ENCODE results near the gene PIK3R5.

Gene PIK3R5

DNA sequence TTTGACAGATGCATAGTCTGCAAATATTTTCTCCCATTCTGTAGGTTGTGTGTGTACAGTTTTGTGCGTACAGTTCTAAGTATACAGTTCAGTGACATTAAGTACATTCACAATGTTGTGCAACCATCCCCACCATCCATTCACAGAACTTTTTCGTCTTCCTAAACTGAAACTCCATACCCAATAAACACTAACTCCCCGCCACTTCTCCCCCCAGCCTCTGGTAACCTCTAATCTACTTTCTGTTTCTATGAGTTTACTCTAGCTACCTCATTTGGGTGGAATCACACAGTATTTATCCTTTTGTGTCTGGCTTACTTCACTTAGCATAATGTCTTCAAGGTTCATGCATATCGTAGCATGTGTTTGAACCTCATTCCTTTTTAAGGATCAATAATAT, 14.3 kb downstream of the PIK3R5 start:
- DNase-seq (ENCODE audit: low spot score), result no peak

DNA sequence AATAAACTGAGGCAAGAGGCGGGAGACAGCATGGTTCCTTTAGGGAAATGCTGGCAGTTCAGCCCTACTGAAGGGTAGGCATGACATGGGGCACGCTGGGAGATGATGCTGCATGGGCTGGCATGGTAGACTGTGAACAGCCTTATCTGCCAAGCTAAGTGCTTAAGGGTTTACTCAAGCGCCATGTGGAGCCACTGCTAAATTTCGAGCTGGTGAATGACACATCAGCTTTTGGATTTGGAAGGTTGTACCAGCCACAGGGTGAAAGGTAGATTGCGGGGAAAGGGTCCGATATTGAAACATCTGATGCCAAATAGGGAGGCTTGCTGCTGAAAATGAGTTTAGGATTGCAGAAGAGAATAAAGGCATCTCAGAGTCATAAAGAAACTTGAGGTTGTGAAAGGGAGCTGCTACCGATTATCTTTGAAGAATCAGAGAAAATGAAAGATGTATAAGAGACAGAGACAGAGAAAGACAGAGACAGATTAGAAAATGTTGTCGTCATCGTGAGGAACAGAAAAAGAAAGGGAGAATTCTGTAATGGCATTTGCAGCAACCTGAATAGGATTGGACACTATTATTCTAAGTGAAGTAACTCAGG, 16.3 kb downstream of the PIK3R5 start:
- DNase-seq (ENCODE audit: low spot score), result no peak

DNA sequence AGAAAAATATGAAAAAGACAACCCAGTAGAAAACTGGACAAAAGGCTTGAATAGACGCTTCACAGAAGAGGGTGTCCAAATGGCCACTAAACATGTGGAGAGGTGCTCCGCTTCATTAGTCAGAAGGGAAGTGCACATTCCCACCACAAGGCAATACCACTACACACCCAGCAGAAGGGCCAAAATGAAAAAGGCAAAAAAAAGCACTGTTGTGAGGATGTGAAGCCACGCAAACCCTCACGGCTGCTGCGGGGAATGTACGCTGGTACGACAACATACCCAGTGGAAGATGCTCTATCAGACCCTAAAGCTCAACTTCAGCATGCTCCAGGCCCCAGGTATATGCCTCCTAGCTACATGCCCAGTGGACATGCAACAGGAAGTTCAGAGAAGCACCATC, 17.0 kb downstream of the PIK3R5 start:
- DNase-seq (ENCODE audit: low spot score), result no peak

DNA sequence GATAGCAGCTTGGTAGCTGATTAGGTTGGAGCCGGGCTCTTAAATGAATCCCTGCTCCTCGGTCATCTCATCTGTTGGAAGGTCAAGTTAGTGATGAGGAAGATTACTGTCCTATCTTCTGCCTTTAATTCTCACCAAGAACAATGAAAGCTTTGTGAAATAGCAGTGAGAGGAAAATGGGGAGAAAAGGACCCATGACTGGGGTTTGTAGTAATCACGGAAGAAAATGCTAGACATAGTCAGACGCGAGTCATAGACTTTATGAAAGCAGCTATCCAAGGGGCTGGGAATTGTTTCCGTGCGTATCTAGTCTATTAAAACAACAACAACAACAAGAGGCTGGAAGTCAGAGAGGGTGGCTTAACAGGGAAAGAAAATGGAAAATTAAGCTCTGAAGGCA, 18.3 kb downstream of the PIK3R5 start:
- DNase-seq (ENCODE audit: low spot score), result no peak

DNA sequence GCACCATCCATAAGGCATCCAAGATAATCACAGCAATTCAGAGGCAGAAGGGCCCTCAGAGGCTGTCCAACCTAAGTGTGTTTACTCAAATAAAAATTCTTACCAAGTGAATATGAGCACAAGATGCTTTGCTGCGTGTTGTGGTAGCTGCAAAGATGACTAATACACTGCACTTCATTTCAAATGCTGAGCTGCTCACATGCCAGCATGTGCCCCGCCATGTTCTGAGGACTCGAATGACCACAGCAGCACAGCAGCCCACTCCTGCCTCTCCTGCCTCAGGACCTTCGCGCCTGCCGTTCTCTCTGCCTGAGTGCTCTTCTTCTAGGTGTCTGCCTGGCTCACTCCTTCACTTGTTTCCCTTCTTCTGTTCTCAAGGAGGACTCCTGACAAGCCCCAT, 19.0 kb downstream of the PIK3R5 start:
- DNase-seq (ENCODE audit: low spot score), result no peak

DNA sequence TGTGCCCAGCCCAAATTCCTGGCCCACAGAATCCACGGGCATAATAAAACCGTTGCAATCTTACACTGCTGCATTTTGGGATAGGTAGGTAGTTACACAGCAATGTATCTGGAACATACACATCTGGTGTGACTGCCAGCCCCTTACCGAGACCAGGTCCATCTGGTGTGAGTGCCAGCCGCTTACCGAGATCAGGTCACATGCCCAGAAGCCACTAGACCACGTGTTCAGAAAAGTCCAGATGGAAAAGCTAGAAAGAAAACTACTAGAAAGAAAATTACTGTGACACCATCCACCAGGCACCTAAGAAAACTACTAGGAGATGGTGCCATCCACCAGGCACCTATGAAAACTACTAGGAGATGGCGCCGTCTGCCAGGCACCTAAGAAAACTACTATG, 19.4 kb downstream of the PIK3R5 start:
- no peak for DNase-seq (ENCODE audit: low spot score)

DNA sequence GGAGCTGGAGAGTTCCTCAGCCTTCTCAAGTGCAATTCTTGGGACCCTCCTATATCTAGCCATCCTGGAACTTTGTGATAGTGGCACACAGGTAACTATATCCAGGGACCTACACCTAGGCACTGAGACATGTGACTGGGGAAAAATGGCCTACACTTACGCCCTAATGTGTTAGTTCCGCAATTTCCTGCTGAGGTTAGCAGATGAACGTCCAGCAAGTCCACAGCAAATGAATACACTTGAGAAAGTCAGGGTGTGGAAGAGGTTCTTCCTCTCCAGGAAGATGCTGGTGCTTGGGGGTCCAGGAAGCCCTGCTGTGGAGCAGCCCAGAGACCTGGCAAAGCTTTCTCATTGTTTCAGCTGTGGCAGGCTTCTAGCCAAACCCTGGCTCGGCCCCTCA, 20.8 kb downstream of the PIK3R5 start:
- DNase-seq (ENCODE audit: low spot score), result no peak

DNA sequence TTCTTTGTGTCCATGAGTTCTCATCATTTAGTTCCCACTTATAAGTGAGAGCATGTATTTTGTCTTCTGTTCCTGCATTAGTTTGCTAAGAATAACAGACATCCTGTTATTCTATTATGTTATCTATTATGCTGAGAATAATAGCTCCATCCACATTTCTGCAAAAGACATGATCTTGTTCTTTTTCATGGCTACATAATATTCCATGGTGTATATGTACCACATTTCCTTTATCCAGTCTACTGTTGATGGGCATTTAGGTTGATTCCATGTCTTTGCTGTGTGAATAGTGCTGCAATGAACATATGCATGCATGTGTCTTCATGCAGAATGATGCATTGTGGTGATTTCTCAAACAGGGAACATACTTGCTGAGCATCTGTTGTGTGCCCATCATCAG, 21.4 kb downstream of the PIK3R5 start:
- DNase-seq (ENCODE audit: low spot score), result no peak

DNA sequence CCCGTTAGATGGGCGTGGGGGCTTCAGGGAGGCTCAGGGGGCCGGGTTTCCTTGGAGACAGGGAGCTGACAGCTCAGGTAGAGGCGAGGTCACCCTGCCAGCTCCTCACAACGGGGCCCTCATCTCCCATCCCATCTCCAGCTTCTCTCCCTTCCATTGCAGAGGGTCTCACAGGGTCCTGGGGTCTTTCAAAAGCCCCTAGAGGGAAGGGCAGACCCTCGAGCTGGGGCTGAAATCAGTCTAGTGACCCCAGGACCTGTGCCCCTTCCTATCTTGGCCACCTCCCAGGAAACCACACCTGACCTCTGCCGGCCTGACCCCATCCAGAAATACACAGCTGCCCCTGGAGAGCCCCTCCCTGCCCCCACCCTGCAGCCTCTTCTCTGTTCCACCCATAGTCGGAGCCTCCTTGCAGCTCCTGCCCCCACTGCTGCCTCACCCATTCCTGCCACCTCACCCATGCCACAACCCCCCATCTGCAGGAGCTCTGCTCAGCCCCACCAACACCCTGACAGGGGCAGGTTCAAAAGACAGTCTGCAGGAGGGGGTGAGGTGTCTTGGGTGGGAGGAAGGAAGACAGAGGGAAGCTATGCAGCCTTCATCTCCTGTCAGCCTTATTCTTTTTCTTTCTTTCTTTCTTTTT, 23.4 kb downstream of the PIK3R5 start:
- no peak for DNase-seq (ENCODE audit: low spot score)

DNA sequence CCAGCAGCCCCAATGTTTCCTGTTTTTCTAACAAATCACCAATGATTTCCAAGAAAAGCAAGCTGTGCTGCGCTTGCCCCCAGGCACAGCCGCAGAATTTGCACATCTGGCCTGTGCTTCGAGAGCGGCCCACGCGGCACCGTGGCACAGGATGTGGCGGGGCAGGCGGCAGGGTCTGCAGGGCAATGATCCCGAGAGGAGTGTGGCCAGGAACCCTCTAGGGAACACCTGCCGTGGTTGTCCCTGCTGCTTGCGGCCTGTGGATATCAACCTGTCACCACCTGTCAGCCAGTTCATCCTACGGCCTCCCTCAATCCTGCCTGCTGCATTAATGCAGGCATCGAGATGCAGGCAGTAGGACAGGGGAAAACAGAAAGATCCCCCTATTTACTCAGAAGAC, 24.0 kb downstream of the PIK3R5 start:
- no peak for DNase-seq (ENCODE audit: low spot score)

DNA sequence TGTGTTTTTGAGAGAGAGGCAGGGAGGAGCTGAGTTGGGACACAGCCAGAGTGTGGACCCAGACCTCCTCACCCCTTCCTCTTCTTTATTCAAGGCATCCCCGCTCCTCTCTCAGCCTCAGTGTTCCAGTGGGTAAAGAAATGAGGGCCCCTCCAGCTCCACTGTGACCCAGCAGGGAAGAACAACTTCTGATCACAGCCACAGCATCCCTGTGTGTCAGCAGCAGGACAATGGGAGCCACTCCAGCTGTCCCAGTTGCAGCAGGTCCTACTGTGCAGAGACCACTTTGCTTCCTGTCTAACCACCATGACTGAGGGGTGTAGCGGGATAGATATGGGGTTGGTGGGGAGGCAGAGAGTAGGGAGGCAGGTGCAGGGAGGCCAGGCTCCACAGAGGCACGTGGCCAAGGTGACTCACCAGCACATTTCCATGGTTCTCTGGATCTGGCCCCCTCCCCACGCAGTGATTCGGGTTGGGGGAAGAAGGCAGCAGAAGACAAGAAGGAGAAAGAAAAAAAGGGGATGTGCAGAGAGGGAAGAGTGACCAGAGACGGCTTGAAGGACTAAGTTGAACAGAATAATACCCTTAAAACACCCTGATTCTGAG, 24.5 kb downstream of the PIK3R5 start:
- DNase-seq (ENCODE audit: low spot score), result no peak

DNA sequence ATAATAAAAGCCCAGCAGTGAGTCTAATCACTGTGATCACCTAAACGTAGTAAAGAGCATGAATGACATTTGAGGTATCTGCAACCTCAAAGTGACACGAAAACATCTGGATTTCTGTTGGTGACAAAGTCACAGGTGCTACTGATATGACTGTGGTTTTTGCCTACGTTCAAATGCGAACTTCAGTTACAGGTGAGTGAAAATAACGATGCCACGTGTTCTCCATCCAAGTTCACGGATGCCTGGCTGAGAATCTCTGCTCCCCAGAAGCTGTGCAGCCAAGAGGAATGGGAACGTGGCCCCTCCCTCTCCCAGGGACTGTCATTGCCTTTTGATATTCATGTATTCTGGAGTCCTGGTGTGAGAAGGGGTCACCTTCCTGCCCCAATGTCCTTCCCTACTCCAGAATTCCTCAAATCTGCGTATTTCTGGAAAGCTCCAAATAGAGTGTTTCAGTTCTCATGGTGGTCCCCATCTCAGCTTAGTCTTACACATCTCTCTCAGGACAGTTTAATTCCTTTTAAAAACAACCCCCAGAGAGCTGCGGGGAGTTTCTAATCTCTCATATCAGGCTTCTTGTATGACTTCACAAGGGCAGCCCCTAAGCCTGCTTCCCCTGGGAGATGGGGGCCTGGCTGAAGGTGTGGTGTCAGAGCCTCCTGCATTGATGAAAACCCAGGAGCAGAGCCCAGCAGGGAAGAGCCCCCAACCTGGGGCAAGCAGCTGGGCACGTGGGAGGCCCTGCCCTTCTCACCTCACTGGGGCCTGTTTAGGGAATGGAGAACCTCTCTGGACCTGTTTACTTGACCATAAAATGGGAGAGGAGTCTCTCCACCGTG, 25.8 kb downstream of the PIK3R5 start:
- DNase-seq (ENCODE audit: low spot score), result no peak

DNA sequence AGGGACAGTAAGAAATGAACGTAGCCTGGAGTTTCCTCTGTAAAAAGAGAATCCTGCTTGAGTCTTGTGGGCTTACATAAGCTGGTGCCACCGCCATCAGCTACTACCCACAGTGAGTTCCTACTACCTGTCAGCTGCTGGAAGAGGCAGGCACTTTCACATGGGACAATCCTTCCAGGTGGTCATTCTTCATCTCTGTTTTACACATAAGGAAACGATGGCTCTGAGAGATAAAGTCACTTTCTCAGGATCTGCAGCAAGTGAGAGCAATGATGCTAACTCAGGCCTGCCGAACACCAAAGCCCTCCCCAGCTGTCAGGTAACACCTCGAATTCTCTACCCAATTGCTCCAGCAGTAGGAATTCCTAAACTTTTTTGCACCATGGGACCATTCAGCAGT, 26.6 kb downstream of the PIK3R5 start:
- no peak for DNase-seq (ENCODE audit: low spot score)

DNA sequence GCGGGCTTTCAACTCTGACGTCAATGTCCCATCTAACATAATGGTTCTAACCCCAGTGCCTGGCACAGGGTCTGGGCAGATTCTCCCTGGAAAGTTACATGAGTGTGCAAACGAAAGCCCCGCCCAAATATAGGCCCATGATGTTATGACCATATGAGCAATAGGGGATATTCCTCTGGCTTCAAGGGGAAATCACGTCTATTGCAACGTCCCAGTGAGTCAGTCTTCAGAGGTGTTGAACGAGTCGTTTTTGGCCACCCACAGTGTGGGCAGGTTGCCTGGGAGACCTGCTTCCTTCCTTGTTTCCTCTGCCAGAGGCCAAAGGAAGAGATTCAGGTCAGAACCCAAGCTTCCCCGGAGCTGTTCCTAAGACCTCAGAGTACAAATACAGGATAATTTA, 30.3 kb downstream of the PIK3R5 start:
- no peak for DNase-seq (ENCODE audit: low spot score)

DNA sequence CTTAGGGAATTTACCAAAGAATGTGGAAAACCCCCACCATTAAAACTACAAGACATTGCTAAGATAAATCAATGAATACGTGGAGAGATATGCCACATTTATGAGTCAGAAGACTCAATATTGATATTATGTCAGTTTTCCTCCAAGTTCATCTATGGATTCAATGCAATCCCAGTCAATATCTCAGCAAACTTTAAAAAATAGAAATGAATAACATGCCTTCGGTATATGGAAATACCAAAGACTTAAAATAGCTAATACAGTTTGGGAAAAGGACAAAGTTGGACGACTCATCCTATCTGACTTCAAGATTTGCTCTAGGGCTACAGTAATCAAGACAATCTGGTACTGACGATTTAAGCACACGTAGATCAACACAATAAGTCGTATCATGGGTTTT, 31.2 kb downstream of the PIK3R5 start:
- DNase-seq (ENCODE audit: low spot score), result no peak

DNA sequence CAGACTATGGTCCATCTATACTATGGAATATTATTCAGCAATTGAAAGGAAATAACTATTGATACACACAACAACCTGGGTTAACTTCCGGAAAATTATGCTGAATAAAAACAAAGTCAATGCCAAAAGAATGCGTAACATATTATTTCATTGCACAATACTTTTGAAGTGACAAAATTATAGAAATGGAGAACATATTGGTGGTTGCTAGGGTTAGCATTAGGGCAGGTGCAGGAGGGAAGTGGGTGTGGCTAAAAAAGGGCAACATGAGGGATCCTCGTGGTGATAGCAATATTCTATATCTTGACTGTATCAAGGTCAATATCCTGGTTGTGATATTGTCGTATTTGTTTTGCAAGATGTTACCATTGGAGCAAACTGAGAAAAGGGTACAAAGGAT, 34.9 kb downstream of the PIK3R5 start:
- no peak for DNase-seq (ENCODE audit: low spot score)

DNA sequence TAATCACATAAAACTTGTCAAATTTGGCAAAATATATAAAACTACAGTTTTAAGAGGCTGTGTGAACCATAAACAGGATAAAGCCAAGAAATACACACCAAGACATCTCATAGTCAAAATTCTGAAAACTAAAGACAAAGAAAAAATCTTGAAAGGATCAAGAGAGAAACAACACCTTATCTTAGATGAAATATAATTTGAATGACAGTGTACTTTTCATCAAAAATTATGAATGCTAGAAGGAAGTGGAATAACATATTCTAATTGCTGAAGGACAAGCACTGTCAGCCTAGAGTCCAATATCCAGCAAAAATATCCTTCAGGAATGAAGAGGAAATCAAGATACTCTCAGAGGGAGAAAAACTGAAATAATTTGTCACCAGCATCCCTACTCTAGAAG, 37.2 kb downstream of the PIK3R5 start:
- no peak for DNase-seq (ENCODE audit: low spot score)

DNA sequence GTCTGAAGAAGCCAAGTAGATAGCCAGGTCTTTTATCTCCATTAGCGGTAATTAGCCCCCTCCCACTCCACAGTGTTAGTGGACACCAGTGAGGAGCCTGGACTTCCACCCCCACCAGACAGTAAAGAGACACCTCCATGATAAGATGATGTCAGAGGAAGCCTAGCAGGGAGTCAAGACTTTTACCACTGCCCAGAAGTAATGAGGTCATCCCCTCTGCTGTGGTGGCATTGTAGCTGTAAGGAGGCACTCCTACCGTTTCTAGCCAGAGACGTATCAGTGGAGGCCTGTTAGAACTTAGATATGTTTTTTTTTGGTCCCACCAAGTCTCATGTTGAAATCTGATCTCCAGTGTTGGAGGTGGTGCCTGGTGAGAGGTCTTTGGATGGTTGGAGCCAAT, 38.1 kb downstream of the PIK3R5 start:
- DNase-seq (ENCODE audit: low spot score), result no peak

DNA sequence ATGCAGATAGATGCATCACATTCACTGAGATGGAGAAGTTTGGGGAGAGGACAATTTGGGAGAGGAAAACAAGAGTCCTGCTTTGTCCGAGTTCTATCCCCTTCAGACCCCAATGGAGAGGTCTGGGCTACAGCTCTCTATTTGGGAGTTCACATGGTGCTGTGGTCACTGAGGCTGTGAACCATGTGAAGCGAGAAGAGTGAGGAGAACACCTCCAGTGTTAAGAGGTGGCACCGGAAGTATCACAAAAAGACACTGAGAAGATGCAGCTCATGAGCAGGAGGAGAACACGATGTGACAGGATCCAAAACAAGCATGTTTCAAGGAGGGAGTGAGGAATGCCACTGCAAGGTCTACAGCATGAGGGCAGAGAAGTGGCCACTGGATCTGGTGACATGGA, 39.7 kb downstream of the PIK3R5 start:
- DNase-seq (ENCODE audit: low spot score), result no peak

DNA sequence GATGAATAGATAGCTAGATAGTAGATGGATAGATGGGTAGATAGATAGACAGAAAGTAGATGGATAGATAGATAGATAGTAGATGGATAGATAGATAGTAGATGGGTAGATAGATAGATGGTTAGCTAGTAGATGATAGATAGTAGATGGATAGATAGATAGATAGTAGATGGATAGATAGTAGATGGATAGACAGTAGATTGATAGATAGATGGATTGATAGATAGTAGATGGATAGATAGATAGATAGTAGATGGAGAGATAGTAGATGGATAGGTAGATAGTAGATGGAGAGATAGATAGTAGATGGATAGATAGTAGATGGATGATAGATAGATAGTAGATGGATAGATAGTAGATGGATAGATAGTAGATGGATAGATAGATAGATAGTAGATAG, 40.4 kb downstream of the PIK3R5 start:
- no peak for DNase-seq (ENCODE audit: low spot score)

DNA sequence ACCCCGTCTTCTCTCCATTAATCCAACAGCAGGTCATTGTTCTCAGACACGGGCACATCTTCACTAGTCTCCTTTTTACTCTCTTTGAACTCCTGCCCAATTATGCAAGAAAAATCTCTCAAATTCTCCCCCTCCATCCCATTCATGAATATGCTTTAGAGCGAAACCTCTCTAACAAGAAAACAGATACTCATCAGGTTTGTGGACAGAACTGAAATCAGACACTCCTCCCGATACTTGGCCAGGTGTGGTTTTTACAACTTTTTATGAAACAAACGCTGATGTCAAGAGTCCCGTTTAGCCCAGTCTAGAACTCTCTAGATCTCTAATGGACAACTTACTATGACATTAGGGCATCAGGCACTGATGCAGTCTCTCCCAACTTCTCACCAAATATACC, 40.9 kb downstream of the PIK3R5 start:
- DNase-seq (ENCODE audit: low spot score), result no peak

DNA sequence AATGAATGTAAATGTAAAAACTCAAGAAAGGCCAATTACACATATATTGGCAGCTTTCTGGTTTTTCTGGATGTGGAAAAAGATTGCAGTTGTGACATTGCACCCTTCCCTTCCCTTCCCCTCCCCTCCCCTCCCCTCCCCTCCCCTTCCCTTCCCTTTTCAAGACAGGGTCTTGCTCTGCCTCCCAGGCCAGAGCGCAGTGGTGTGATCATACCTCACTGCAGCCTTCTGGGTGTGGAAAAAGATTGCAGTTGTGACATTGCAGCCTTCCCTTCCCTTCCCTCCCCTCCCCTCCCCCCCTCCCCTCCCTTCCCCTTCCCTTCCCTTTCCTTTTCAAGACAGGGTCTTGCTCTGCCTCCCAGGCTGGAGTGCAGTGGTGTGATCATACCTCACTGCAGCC, 41.7 kb downstream of the PIK3R5 start:
- no peak for DNase-seq (ENCODE audit: low spot score)

DNA sequence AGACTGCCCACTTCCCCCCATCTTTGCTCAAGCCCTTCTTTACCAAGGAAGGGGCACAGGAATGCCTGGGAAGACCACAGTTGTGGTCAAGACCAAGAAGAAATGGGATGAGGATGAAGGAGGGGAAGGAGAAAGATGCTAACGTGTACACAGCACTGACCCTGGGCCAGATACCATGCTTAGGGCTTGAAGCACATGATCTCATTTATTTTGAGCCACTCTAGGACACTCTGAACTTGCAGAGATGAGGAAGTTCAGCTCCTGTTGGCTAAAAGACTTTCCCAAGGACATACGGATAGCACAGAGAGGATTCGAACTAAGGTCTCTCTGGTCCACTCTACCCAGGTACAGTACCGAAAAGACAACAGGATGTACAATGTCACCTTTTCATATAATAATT, 42.6 kb downstream of the PIK3R5 start:
- no peak for DNase-seq (ENCODE audit: low spot score)

Data from kidney capillary endothelial cell (primary cell).